Chondrocyte (in vitro differentiated cells): Measurements from ENCODE around the gene GPR158. TPM values are rescaled to one million over a fixed set of nuclear protein-coding genes. Genes with fewer than 3 reads are reported as not detected.

ENCODE experiments used
- DNase-seq: peaks from one replicate; pipeline ENCODE4 v3.0.0; 2021; ENCODE audit warnings: mixed read lengths, low spot score
- H3K27ac Mint-ChIP-seq: one replicate; pipeline ENCODE4 v1.8.0; 2021; ENCODE audit warnings: mild to moderate bottlenecking, moderate library complexity, mixed read lengths; ENCODE audit not compliant: unreplicated experiment
- H3K27me3 Mint-ChIP-seq: 2 replicates; pipeline ENCODE4 v1.8.0; 2021; ENCODE audit warnings: low read depth, mixed read lengths
- H3K36me3 Mint-ChIP-seq: 2 replicates; pipeline ENCODE4 v1.8.0; 2021; ENCODE audit warnings: low read depth, mixed read lengths
- H3K4me1 Mint-ChIP-seq: 2 replicates; pipeline ENCODE4 v1.8.0; 2021; ENCODE audit warnings: low read depth, mild to moderate bottlenecking, mixed read lengths
- H3K4me3 Mint-ChIP-seq: one replicate; pipeline ENCODE4 v1.8.0; 2021; ENCODE audit warnings: mild to moderate bottlenecking, moderate library complexity, mixed read lengths; ENCODE audit not compliant: unreplicated experiment
- H3K9me3 Mint-ChIP-seq: 2 replicates; pipeline ENCODE4 v1.8.0; 2021; ENCODE audit warnings: low read depth, mixed read lengths
- total RNA-seq: library from RNA; stranded (reverse); gene quantifications from 3 replicates; pipeline ENCODE4 v1.2.1, GENCODE V29; 2021
- TF ChIP-seq, protein P1 (sequence below): fragments of 200-600 bp; sonication (generic); IDR thresholded peaks from 2 replicates; pipeline ENCODE4 v1.5.0; 2021; ENCODE audit warnings: antibody characterized with exemption, mild to moderate bottlenecking, moderate library complexity

Gene GPR158
- total RNA-seq, 1 donor from 2014 or later, result 0.10 TPM

DNA sequence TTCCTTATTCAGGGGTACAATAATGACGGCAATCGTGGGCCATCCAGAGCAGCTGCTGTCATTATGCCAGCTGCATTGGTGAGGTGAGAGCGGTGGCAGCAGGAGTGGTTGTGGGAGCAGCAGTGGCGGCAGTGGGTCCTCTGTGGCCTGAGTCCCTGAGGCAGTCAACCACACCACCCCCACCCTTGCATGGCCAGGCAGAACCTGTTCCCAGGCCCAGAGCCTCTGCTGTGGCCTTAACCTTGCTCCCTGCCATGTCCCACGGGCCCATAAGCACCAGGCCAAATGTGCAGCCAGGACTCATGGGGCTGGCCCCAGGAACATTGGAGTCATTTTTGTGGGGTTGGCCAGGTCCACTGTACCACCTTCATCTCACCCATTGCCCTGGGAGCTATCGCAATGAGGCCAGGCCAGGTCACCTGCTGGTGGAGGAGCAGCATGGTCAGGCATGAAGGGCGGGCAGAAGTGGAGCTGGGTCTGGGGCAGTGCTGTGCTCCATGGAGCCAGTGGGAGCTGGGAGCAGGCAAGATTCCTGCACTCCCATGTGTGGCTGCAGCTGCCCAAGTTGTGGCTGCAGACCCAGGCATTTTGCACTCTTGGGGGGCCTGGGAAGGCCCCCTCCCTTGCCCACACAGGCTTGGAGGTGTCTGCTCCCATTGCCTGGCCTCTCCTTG, 213.5 kb downstream of the GPR158 start:
- DNase-seq, result no peak
- Mint-ChIP-seq H3K4me3 (no peak overlapping the region), H3K27me3 (no peaks in the 10 kb centered on the region), H3K36me3 (peaks cover 1% of the 10 kb centered on the region), H3K4me1 (no peaks in the 10 kb centered on the region), H3K27ac (no peak overlapping the region), H3K9me3 (peaks cover 42% of the 10 kb centered on the region)
- TF ChIP-seq, protein P1, sequence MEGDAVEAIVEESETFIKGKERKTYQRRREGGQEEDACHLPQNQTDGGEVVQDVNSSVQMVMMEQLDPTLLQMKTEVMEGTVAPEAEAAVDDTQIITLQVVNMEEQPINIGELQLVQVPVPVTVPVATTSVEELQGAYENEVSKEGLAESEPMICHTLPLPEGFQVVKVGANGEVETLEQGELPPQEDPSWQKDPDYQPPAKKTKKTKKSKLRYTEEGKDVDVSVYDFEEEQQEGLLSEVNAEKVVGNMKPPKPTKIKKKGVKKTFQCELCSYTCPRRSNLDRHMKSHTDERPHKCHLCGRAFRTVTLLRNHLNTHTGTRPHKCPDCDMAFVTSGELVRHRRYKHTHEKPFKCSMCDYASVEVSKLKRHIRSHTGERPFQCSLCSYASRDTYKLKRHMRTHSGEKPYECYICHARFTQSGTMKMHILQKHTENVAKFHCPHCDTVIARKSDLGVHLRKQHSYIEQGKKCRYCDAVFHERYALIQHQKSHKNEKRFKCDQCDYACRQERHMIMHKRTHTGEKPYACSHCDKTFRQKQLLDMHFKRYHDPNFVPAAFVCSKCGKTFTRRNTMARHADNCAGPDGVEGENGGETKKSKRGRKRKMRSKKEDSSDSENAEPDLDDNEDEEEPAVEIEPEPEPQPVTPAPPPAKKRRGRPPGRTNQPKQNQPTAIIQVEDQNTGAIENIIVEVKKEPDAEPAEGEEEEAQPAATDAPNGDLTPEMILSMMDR, result no peak

DNA sequence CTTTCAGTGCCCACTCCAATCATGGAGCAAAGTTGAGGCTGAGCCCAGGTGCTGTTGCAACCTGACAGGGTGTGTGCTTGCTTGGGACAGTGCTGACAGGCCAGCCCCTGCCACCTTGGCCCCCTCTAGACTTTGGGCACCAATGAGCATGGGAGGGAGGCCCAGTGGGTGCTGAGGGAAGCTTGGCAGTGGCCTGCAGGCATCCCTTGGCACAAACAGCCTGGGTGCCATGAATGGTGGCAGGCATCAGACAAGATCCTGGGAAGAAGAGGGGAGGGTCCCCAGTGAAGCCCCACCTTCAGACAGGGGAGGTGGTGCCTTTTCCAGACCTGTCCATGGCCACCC, 214.0 kb downstream of the GPR158 start:
- H3K36me3 Mint-ChIP-seq, result peaks cover 1% of the 10 kb centered on the region
- TF ChIP-seq, protein P1, result no peak
- DNase-seq, result no peak
- H3K9me3 Mint-ChIP-seq, result peaks cover 42% of the 10 kb centered on the region
- H3K4me1 Mint-ChIP-seq, result no peaks in the 10 kb centered on the region
- H3K27me3 Mint-ChIP-seq, result no peaks in the 10 kb centered on the region
- H3K4me3 Mint-ChIP-seq, result no peak overlapping the region
- H3K27ac Mint-ChIP-seq, result no peak overlapping the region

DNA sequence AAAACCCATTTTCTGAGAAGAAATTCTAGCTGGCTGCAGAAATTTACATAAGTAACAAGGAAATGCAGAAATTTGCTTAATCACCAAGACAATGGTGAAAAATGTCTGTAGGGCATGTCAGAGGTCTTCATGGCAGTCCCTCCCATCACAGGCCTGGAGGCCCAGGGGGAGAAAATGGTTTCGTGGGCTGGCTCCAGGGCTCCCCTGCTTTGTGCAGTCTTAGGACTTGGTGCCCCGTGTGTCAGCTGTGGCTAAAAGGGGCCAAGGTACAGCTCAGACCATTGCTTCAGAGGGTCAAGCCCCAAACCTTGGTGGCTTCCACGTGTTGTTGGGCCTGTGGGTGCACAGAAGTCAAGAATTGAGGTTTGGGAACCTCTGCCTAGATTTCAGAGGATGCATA, 215.9 kb downstream of the GPR158 start:
- H3K27me3 Mint-ChIP-seq, result no peaks in the 10 kb centered on the region
- no peak for DNase-seq
- TF ChIP-seq, protein P1, result no peak
- peaks cover 1% of the 10 kb centered on the region for H3K36me3 Mint-ChIP-seq
- H3K4me3 Mint-ChIP-seq, result no peak overlapping the region
- peaks cover 40% of the 10 kb centered on the region for H3K9me3 Mint-ChIP-seq
- H3K4me1 Mint-ChIP-seq, result no peaks in the 10 kb centered on the region
- H3K27ac Mint-ChIP-seq, result no peak overlapping the region

DNA sequence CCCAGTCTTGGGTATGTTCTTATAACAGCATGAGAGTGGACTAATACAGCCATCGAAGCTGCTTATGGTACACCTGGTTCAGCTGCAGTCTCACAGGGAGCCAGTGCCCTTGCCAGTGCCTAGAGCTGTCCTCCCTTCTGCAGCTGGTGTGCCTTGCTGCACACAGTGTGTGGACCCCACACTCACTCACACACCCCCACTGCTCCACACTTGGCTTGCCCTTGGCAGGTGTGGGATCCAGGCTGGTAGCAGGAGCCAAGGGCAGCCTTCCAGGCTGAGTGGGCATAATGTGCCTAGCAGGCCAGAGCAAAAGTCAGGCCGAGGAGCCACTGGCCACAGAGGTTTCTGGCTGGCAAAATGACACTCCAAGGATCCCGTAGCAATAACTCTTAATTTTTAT, 217.3 kb downstream of the GPR158 start:
- no peak overlapping the region for H3K4me3 Mint-ChIP-seq
- peaks cover 29% of the 10 kb centered on the region for H3K9me3 Mint-ChIP-seq
- TF ChIP-seq, protein P1, result no peak
- H3K36me3 Mint-ChIP-seq, result no peaks in the 10 kb centered on the region
- no peak for DNase-seq
- no peaks in the 10 kb centered on the region for H3K27me3 Mint-ChIP-seq
- H3K27ac Mint-ChIP-seq, result no peak overlapping the region
- no peaks in the 10 kb centered on the region for H3K4me1 Mint-ChIP-seq

DNA sequence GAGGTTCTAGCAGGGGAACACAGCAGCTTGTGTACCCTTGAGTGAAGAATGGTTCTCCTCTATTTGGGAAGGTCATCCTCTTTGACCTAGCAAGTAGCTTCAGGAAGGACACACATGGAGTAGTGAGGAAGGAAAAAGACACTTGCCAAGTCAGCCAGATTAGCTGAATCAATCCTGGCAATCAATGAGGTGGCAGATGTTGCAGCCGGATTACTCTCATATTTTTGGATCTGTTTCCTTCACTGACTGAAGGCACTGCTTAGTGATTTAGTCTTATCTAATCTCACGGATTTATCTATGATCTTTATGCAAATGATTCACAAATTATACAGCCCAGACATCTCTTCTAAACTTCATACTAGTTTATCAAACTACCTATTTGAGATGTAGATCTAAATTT, 218.8 kb downstream of the GPR158 start:
- Mint-ChIP-seq H3K27me3 (no peaks in the 10 kb centered on the region), H3K4me1 (no peaks in the 10 kb centered on the region), H3K4me3 (no peak overlapping the region), H3K9me3 (peaks cover 21% of the 10 kb centered on the region), H3K27ac (no peak overlapping the region), H3K36me3 (no peaks in the 10 kb centered on the region)
- TF ChIP-seq, protein P1, result no peak
- DNase-seq, result no peak
